HG02642 (cell line): ENCODE results near the gene NBAS.

Experiments
- ATAC-seq: cut with Tn5 transposase; IDR thresholded peaks from one replicate; pipeline ENCODE4 v1.9.1; 2021; ENCODE audit warnings: mild to moderate bottlenecking; ENCODE audit not compliant: unreplicated experiment, poor library complexity

The NBAS gene

DNA sequence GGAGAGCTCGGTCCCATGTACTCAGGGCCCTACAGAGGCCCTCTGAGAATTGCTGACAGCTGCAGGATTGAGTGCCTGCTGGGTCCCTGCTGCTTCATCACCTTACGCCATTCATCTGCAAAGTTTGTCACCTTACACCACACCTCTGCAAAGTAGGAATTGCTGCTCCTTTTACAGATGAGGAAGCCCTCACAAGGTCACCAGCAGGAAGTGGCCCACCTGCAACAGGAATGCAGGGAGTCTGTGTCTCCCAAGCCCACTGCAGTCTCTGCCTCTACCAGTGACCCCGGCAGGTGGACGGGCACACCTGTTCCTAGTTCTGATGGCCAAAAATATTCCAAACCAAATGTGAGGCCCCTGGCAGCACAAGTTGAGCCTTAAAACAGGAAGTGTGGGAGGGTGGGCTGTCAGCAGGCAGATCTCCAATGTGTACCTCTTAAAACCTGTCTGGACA lies 441.4 kb downstream of the NBAS start:
- ATAC-seq, result no peak

- no peak for ATAC-seq
These were observed 443.6 kb downstream of the NBAS start for GRCh38 chr2:15117409-15118050.
